ENCODE results near the gene KNDC1.

DNA sequence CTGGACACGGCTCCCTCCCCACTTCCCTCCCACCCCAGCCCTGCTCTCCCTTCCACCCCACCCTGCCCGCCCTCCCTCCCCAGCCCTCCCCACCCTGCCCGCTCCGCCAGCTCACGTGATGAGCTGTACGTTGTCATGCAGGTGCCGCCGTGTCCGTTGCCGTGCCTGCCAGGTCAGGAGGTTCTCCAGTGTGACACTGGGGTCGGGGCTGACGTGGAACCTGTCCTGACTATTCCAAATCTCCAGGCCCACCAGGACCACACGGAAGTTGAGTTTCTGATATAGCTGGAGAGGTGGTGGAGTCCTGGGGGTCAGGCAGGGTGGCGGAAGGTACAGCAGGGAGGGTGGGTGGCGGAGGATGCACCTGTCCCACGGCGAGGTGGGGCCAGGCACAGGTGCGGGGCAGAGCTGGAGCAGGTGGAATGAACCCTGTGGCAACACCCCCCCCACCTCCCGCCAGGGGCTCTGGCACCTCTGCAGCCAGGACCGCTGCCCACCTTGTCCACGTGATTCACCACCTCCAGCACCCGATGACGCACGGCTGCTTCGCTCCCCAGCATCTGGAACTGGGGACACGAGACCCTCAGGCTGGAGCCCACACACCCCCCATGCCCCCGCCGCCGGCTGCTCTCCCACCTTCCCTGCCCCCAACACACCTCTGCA, 112.4 kb downstream of the KNDC1 start:
- TF ChIP-seq, protein P1, sequence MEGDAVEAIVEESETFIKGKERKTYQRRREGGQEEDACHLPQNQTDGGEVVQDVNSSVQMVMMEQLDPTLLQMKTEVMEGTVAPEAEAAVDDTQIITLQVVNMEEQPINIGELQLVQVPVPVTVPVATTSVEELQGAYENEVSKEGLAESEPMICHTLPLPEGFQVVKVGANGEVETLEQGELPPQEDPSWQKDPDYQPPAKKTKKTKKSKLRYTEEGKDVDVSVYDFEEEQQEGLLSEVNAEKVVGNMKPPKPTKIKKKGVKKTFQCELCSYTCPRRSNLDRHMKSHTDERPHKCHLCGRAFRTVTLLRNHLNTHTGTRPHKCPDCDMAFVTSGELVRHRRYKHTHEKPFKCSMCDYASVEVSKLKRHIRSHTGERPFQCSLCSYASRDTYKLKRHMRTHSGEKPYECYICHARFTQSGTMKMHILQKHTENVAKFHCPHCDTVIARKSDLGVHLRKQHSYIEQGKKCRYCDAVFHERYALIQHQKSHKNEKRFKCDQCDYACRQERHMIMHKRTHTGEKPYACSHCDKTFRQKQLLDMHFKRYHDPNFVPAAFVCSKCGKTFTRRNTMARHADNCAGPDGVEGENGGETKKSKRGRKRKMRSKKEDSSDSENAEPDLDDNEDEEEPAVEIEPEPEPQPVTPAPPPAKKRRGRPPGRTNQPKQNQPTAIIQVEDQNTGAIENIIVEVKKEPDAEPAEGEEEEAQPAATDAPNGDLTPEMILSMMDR (IDR thresholded peaks at IDR 0.05; ENCODE audit: extremely low read depth in 1 of 2, insufficient read depth in 1 of 2, low read depth in 1 of 2, low read length in 2 of 2), result no peak
- no peak for TF ChIP-seq POLR2A (IDR thresholded peaks at IDR 0.05; ENCODE audit: low read depth, low read length)
- TF ChIP-seq EZH2 (IDR thresholded peaks at IDR 0.05; ENCODE audit: borderline replicate concordance, low read depth, low read length, severe bottlenecking), result no peak
- TF ChIP-seq POLR2AphosphoS5 (IDR thresholded peaks at IDR 0.05; ENCODE audit: insufficient read depth, low read depth, low read length), result no peak
- no peak for TF ChIP-seq MYC (IDR thresholded peaks at IDR 0.05; ENCODE audit: low read depth, low read length)
- no peak for TF ChIP-seq FOS (IDR thresholded peaks at IDR 0.05; ENCODE audit: borderline replicate concordance, insufficient read depth, low read length)
